GM21619 (cell line): ENCODE measurements around the gene TUBB4A.
"Not testable (repeated sequence)": the region's sequence is repeated elsewhere in the genome, so short reads cannot be mapped to it uniquely, and the experiment has no call there.

Experiments
- ATAC-seq: cut with Tn5 transposase; IDR thresholded peaks from one replicate; pipeline ENCODE4 v1.9.1; 2021; ENCODE audit not compliant: unreplicated experiment

TUBB4A gene

DNA sequence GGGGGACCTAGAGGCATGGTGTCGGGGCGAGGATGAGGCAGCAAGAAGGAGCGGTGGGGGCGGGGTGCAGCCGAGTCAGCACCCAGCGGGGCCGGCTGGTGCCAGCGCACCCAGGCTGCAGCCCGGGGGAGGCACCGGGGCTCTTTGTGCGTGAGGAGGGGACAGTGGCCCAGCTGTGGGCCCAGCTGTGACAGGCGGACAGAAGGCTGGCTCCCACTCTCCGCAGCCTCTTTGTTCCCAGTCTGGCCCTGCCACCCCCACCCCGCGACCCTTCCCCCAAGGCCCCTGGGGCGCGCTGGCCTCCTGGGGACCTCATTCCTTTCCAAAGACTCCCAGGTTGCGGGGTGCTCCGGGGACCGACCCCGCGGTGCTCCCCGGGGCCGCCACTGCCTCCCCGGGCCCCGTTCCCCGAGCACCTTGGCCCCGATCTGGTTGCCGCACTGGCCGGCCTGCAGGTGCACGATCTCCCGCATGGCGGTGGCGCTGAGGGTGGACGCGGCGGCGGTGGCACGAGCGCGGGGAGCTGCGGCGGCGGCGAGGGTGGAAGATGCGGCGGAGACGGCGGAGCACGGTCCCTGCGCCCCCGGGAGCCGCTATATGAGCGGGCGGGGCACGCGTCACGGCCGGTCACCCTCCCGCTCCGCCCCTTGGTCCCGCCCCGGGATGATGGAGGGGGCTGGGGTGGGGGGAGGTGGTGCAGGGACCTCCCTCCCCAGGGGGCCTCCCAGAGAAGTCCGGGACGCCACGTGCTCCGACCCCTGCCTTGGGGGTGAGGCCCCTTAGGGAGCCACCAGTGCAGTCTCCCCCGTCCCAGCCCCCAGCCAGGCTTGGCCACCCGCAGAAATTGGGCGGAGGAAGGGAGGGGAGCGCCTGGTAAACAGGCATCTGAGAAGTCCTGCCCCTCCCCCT lies at the start of gene TUBB4A:
TSS of gene TUBB4A (minus strand) at position 570 of the 909 bp plus-strand sequence. CDS start at position 473, 97 bp downstream.
- ATAC-seq, result no peak

DNA sequence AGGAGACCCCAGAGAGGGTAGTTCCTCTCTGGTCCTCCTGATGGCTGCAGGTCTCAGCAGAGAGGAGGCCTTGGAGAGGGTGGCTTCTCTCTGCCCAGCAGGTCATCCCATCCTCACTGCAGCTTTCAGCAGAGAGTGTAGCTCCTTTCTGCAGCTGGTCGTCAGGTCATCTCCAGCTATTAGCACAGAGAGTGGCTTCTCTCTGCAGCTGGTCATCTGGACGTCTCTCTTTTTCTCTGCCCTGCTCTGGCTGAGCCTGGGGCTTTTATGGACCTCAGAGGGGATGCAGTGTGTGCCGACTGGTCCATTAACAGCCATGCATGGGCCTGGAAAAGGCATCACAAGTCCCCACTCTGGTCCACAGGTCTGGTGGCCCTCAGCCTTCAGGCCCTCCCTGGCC lies 49.0 kb upstream of the TUBB4A start:
- ATAC-seq, result no peak

DNA sequence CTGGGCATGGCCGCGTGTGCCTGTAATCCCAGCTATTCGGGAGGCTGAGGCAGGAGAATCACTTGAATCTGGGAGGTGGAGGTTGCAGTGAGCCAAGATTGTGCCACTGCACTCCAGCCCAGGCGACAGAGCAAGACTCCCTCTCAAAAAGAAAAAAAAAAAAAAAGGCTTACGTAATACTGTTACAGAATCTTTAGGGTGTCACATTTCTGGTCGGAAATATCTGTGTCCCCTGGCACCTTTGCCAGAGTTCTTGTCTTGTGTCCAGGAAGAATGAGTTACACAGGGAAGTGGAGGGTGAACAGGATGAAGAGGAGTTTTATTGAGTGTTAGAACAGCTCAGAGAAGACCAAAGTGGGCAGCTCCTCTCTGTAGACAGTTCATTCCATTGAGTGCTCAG lies 48.6 kb upstream of the TUBB4A start:
- not testable (repeated sequence) for ATAC-seq

DNA sequence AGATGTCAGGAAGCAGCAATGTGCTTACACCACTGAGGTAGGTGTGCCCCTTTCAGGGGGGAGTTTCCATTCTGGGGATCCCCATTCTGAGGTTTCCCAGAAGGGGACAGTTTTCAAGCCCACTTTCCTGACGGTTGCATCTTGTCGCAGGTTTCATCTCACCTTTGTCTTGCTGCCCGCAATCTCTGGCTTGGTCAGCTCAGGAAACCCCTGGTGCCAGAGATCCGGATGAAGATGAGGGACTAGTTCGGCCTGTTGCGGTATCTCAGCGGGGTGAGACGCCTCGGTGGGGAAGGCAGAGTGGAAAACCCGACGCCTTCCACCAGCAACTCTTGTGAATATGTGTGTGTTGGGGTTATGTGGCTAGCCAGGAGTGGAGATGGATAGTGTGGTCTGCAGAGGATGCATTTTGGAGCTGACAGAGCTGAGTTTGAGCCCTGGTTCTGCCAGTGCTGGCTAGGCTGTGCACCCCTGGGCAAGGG lies 41.8 kb upstream of the TUBB4A start:
- no peak for ATAC-seq

DNA sequence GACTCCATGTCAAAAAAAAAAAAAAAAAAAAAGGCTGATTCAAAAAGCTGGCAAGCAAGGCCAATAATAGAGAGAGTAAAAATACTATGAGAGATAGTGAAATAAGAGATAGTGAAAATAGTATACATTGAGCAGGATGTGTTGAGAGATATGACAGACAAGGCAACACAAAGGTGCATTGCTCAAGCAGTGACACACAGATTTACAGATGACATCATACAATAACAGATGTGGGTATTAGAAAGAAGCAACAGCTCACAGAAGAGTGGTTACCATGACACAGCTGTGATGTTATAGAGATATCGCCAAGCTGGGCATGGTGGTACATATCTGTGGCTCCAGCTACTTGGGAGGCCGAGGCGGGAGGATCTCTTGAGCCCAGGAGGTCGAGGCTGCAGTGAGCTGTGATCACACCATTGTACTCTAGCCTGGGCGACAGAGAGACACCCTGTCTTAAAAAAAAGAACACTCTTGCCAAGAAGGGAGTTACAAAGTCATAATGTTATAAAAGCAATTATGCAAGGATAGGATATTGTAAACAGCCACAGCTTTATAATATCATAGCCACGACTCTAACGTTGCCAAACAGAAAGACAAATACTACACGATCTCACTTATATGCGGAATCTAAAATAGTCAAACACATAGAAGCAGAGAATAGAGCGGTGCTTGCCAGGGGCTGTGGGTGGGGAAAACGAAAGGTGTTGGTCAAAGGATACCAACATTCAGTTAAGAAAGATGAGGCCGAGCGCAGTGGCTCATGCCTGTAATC lies 39.0 kb upstream of the TUBB4A start:
- ATAC-seq, result no peak

DNA sequence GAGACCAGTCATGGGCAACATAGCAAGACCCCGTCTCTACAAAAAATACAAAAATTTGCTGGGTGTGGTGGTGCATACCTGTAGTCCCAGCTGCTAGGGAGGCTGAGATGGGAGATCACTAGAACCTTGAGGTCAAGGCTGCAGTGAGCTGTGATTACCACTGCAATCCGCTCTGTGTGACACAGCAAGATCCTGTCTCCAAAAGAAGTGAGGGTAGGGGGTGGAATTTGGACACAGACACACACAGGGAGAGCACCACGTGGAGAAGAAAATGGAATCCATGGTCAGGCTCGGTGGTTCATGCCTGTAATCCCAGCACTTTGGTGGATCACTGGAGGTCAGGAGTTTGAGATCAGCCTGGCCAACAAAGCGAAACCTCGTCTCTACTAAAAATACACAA lies 37.4 kb upstream of the TUBB4A start:
- ATAC-seq, result no peak

DNA sequence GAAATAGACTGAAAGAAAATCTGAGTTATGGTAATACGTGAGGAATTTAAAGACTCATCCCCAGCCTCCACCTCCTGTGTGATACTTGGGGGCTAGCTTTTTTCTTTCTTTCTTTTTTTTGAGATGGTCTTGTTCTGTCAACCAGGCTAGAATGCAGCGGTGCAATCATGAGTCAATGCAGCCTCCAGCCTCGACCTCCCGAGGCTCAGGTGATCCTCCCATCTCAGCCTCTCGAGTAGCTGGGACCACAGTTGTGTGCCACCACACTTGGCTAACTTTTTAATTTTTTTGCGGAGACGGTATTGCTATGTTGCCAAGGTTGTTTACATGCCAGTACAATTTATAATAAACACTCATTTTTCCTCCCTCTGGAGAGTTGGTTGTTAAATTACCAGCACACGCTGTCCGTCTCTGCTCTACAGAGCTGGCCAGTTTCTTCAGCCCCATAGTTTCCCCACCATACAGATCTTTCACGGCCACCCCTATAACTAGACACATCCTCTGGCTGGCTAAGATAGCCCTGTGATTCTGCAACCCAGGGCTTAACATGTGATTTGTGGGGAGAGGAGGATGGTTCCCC lies 33.5 kb upstream of the TUBB4A start:
- no peak for ATAC-seq

DNA sequence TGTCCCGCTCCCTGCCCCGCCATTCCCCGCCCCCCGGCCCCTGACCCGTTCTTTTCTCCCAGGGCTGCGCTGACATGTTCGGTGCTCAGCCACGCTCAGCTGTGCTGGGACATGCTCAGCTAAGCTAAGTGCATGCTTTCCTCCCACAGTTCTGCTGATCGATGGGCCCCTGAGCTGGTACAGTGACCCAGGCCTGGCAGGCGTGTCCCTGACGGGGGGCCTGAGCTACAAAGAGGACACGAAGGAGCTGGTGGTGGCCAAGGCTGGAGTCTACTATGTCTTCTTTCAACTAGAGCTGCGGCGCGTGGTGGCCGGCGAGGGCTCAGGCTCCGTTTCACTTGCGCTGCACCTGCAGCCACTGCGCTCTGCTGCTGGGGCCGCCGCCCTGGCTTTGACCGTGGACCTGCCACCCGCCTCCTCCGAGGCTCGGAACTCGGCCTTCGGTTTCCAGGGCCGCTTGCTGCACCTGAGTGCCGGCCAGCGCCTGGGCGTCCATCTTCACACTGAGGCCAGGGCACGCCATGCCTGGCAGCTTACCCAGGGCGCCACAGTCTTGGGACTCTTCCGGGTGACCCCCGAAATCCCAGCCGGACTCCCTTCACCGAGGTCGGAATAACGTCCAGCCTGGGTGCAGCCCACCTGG lies 32.5 kb upstream of the TUBB4A start:
- ATAC-seq, result no peak

DNA sequence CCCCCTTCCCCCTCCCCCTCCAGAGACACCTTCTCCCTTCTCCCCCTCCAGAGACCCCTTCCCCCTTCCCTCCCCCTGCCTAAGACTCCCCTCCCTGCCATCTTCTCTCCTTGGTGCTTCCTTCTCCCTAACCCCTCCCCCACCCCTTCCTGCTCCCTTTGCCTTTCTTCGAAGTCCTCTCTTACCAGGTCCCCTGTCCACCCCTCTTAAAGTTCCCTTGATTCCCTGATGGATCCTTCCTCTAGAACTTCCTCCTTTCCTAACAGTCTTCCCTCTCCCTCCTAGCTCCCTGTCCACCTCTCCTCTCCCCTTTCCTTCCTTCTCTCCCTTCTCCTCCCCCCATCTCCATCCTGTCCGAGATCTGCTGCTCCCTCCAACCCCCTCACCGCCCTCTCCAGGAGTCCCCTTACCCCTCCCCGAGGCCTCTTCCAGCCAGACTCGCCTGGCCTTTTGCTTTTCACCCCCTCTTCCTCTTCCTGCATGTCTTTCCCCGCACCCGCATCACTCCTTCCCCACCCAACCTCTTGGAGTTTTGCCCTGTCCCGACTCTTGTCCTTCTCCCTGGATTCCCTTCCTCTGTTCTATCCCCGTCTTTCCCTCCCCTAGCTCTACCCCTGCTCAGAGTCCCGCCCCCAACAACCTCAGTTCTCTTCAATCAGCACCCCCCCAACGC lies 31.8 kb upstream of the TUBB4A start:
- no peak for ATAC-seq

DNA sequence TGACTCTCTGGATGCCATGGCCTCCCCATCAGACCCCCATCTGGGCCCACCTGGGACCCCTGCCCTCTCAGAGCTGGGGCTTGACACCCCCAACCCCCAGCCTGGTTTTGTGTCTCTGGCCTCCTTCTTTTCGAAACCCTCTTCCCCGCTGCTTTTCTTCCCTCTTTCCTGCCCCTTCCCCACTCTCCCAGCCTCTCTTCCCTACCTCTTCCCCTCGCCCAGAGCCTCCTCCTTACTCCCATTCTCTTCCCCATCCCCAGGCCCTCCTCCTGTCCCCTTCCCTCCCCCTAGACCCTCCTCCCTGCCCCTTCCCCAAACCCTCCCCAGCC lies 30.9 kb upstream of the TUBB4A start:
- ATAC-seq, result no peak

DNA sequence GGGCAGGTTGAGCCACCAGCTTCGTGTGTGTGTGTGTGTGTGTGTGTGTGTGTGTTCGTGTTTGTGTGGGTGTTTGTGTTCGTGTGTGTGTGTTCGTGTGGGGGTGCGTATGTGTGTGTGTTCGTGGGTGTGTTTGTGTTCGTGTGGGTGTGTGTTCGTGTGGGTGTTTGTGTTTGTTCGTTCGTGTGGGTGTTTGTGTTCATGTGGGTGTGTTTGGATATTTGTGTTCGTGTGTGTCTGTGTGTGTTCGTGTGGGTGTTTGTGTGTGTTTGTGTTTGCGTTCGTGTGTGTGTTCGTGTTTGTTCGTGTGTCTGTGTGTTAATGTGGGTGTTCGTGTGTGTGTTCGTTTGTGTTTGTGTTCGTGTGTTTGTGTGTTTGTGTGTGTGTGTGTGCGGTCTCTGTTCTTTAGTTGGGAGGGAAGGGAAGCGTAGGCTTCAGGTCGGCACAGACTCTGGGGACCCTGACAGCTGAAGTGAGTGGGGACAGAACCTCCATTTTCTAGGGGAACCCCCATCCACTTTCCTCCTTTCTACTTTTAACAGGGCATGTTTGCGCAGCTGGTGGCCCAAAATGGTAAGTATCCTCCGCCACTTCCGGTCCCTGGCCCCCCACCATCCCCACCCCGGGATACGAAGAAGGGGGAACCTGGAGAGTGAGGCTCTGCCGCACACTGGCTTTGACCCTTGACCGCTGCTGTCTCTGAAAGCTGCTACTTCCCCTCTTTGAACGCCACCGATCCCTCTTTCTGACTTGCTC lies 30.3 kb upstream of the TUBB4A start:
- no peak for ATAC-seq

DNA sequence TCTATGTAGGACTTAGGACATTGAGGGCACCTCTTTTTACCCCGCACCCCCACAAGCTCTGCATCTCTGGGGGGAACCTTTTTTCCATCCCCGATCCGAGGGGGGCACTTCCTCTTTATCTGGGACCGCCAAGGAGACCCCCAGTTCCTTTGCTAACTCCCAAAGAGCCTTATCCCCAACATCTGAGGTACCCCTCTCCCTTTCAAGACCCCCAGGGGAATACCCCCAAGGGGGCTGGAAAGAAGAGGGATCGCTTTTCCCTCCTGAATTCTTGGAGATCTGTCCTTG lies 29.8 kb upstream of the TUBB4A start:
- ATAC-seq, result no peak

DNA sequence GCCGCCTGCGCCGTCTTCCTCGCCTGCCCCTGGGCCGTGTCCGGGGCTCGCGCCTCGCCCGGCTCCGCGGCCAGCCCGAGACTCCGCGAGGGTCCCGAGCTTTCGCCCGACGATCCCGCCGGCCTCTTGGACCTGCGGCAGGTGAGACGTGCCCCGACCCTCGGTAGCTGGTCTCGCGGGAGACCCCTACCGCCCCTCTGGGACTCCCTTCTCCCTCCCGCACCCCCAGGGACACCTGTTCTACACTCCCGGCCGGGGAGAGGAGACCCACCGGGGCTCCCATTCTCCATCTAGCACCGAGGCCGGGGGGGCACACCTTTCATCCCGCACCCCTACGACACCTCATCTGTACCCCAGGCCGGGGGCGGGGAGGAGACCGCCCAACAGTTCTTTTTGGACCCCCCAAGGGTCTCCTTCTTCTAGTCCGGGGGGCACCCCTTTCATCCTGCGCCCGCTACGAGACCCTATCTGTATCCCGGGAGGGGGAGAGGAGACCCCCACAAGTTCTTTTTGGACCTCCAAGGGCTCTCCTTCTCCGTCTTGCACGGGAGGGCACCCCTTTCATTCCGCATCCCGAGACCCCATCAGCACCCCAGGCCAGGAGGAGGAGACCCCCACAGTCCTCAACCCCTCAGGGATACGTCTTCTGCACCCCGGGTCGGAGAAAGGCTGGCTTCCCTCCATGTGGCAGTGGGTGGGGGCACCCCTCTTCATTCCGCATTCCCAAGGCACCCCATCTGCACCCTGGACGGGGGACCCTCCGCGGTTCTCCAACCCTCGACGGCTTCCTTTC lies 29.2 kb upstream of the TUBB4A start:
- no peak for ATAC-seq

DNA sequence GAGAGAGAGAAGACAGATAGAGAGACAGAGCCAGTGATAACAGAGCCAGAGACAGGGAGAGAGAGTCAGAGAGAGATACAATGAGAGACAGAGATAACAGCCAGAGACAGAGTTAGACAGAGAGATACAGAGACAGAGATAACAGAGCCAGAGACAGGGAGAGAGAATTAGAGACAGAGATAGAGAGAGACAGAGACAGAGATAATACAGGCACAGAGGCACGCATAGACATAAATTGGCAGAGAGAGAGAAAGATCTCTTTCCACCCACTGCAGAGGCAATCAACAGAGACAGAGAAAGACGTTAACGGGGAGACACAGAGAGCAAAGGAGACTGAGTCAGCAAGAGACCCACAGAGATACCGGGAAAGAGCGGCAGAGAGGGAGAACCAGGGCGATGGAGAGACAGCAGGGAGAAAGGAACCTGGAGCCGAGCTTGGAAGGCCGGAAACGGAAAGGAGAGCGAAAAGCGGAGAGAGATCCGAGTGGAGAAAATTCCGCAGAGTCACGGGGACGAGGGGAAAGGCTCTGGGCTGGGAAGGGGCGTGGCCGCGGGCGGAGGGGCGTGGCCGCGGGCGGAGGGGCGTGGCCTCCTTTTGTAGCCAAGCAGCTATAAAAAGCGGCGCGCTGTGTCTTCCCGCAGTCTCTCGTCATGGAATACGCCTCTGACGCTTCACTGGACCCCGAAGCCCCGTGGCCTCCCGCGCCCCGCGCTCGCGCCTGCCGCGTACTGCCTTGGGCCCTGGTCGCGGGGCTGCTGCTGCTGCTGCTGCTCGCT lies 28.5 kb upstream of the TUBB4A start, which contains the start of gene TNFSF9:
TSS of gene TNFSF9 (plus strand) at position 641 of the 777 bp plus-strand sequence. CDS start at position 652, 11 bp downstream.
- ATAC-seq, result peak; percentile 25

DNA sequence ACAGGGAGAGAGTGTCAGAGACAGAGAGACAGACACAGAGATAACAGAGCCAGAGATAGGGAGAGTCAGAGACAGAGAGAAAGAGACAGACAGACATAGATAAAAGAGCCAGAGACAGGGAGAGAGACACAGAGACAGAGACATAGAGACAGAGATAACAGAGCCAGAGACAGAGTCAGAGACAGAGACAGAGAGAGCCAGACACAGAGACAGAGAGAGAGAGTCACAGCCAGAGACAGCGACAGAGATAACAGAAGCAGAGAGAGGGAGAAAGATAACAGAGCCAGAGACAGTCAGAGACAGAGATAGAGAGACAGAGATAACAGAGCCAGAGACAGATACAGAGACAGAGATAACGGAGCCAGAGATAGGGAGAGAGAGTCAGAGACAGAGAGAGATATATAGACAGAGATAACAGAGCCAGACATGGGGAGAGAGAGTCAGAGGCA lies 27.9 kb upstream of the TUBB4A start:
- ATAC-seq, result no peak

DNA sequence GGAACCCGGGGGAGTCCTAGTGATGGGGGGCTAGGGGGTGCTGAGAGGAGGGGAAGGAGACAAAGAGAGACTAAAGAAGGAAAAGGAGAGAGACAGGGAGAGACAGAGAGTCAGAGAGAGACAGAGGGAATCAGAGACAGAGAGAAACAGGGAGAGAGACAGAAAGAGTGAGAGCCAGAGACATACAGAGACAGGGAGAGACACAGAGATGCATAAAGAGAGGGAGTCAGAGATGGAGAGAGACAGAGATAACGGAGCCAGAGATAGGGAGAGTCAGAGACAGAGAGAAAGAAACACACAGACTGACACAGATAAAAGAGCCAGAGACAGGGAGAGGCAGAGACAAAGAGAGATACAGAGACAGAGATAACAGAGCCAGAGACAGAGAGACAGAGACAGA lies 27.2 kb upstream of the TUBB4A start:
- ATAC-seq, result no peak

DNA sequence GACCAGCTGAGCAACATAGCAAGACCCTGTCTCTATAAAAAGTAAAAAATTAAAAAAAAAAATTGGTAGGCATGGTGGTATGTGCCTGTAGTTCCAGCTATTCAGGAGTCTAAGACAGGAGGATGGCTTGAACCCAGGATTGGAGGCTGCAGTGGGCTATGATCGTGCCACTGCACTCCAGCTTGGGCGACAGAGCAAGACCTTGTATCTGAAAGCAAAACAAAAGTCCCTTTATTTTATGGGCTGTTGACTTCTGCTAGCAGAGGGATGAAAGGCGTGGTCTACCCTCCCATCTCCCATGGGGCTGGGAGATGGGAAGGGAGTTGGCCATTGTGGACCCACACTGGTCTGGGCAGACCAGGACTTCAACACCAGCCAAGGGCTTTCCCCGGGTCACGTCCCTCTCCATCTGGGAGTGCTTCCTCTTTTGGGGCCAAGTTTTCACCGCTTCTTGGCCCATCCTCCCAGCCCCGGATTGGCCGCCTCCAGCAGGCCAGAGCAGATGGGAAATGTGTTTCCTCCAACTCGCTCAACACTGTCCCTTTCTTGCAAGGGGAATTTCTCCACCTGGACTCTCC lies 26.5 kb upstream of the TUBB4A start:
- ATAC-seq, result no peak

DNA sequence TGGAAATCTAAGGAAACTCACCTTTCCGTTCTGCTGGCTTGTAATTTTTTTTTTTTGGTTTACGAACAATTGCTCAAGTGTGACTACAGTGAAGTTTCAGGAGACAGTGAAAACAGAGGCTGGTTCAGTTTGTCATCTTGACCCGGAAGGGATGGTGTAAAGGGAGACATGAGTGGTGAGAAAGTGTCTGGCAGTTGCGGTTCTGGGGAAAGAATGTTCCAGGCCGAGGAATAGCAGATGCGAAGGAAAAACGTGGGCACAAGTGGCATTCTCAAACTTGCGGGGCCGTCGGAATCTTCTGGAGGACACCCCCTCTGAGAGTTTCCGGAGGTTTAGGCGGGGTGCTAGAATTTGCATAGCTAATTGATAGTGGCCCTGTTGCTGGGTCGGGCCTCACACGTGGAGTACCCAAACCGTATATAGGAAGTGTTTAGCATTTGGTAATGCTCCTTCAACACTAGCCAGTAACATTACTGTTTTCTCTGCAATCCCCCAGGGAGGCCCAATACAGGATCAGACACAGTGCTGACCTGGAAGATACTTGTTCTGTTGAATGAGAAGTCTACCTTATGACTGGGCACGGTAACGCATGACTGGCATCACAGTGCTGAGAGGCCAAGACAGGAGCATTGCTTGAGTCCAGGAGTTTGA lies 25.9 kb upstream of the TUBB4A start:
- peak; percentile 42 for ATAC-seq
